HepG2 (cell line): Measurements from ENCODE around the gene FUT3. TPM values are rescaled to one million over a fixed set of nuclear protein-coding genes. Genes with fewer than 3 reads are reported as not detected.

Experiments
- ATAC-seq: fragments of 200-7000 bp; cut with Tn5 transposase; 3 replicates; pipeline ENCODE4 v1.9.1; 2020; ENCODE audit warnings: mild to moderate bottlenecking, moderate library complexity
- BruUV-seq: library from RNA; stranded (reverse); fragments of 400-500 nt; replicated peaks from 2 replicates; lab custom pipeline; 2021; lab: Mats Ljungman, UMichigan
- CTCF ChIA-PET: fragments of 300-600 bp; formaldehyde crosslinking; extraction: SDS; loops from one replicate; lab custom pipeline; 2021; ENCODE audit warnings: low total read pairs, inconsistent platforms, low intra/inter-chr PET ratio; lab: Yijun Ruan, JAX
- POLR2A ChIA-PET: fragments of 350-600 bp; sonication (Branson Sonifier 250); formaldehyde crosslinking; loops from one replicate; lab custom pipeline; 2020; ENCODE audit warnings: antibody characterized with exemption, inconsistent platforms; lab: Yijun Ruan, JAX
- DNase-seq: peaks from one replicate; pipeline ENCODE4 v3.0.0-alpha.2; 2015; ENCODE audit warnings: low spot score
- FAIRE-seq: peaks from 3 replicates; lab custom pipeline; 2011; peaks lifted over from hg19 to GRCh38; lab: Jason Lieb, UNC
- H2AFZ ChIP-seq: one replicate; pipeline ENCODE4 v1.6.1; 2011; ENCODE audit warnings: low read length, inconsistent platforms
- H3K27ac ChIP-seq: fragments of 300-600 bp; 3 replicates; pipeline ENCODE4 v1.8.0; 2011; ENCODE audit warnings: mixed run types, mild to moderate bottlenecking, mixed read lengths, low read length, inconsistent platforms; ENCODE audit not compliant: insufficient read depth; ENCODE audit errors: extremely low read length
- H3K27me3 ChIP-seq, 2 experiments: fragments of 200-600 bp in 1 of 2; 2 replicates in 1 of 2; 3 replicates in 1 of 2; pipeline versions ENCODE4 v1.6.0 to v1.8.0; 2011; ENCODE audit warnings: low read length in 2 of 2, mild to moderate bottlenecking in 2 of 2, moderate library complexity in 2 of 2, inconsistent platforms in 1 of 2; ENCODE audit not compliant: insufficient read depth in 2 of 2, control insufficient read depth in 1 of 2
- H3K36me3 ChIP-seq, 2 experiments: fragments of 200-600 bp in 1 of 2; replicated peaks in 1 of 2; 2 replicates in 1 of 2; 3 replicates in 1 of 2; pipeline versions ENCODE4 v1.5.1 to v1.8.0; 2011; ENCODE audit warnings: low read length in 2 of 2, inconsistent platforms in 1 of 2; ENCODE audit not compliant: insufficient read depth in 2 of 2, control insufficient read depth in 1 of 2
- H3K4me1 ChIP-seq: 2 replicates; pipeline ENCODE4 v1.5.1; 2012; ENCODE audit warnings: low read length, inconsistent platforms; ENCODE audit not compliant: insufficient read depth
- H3K4me2 ChIP-seq: 2 replicates; pipeline ENCODE4 v1.6.0; 2011; ENCODE audit warnings: low read depth, low read length, inconsistent platforms
- H3K4me3 ChIP-seq, 3 experiments: fragments of 200-600 bp in 1 of 3; sonication (generic), shearing (Covaris generic) in 1 of 3; replicated peaks in 1 of 3; 2 replicates each; pipeline ENCODE4 v1.5.1; 2011 to 2016; ENCODE audit warnings: low read length in 3 of 3, inconsistent platforms in 2 of 3, low read depth in 2 of 3, mild to moderate bottlenecking in 2 of 3, control low read depth in 1 of 3, mixed read lengths in 1 of 3; ENCODE audit not compliant: insufficient read depth in 1 of 3
- H3K79me2 ChIP-seq: one replicate; pipeline ENCODE4 v1.6.1; 2011; ENCODE audit warnings: low read length, inconsistent platforms; ENCODE audit not compliant: insufficient read depth
- H3K9ac ChIP-seq: 2 replicates; pipeline ENCODE4 v1.6.0; 2011; ENCODE audit warnings: mild to moderate bottlenecking, low read depth, low read length, inconsistent platforms; ENCODE audit not compliant: insufficient read depth
- H3K9me3 ChIP-seq: 2 replicates; pipeline ENCODE4 v1.5.1; 2012; ENCODE audit warnings: mild to moderate bottlenecking, low read length
- H4K20me1 ChIP-seq: 2 replicates; pipeline ENCODE4 v1.6.0; 2011; ENCODE audit warnings: inconsistent platforms, mild to moderate bottlenecking, low read length, moderate library complexity; ENCODE audit not compliant: insufficient read depth
- AGO1 ChIP-seq: fragments of 200-400 bp; formaldehyde crosslinking; IDR thresholded peaks from 2 replicates; pipeline ENCODE4 v1.6.1; 2017; ENCODE audit warnings: mild to moderate bottlenecking, low read depth, low read length, moderate library complexity; ENCODE audit not compliant: poor library complexity, severe bottlenecking
- AGO2 ChIP-seq: fragments of 200-400 bp; formaldehyde crosslinking; optimal IDR thresholded peaks from 2 replicates; pipeline ENCODE3; 2017; ENCODE audit warnings: mild to moderate bottlenecking, low read depth, low read length, moderate library complexity
- NFKBIZ ChIP-seq: IDR thresholded peaks from 2 replicates; pipeline ENCODE4 v1.6.1; 2018; ENCODE audit warnings: missing genetic modification reagents, missing compliant biosample characterization
- RBFOX2 ChIP-seq: fragments of 200-400 bp; formaldehyde crosslinking; IDR thresholded peaks from 2 replicates; pipeline ENCODE4 v1.6.1; 2017; ENCODE audit warnings: low read depth, mild to moderate bottlenecking, low read length
- TBX3 ChIP-seq: fragments of 450-650 bp; IDR thresholded peaks from 2 replicates; pipeline ENCODE4 v1.6.1; 2017; ENCODE audit warnings: antibody characterized with exemption, mild to moderate bottlenecking, inconsistent platforms, borderline replicate concordance
- ZNF510 ChIP-seq: sonication (generic); formaldehyde crosslinking; IDR thresholded peaks from 2 replicates; pipeline ENCODE4 v1.4.0; 2020; ENCODE audit warnings: low read depth, mild to moderate bottlenecking, missing genetic modification reagents
- WGBS: methylation state at CpG from one replicate; pipeline ENCODE4 v1.1.6; 2017; ENCODE audit warnings: low lambda C conversion rate; 5-methylcytosine and 5-hydroxymethylcytosine counted together
- in situ Hi-C: cut with HindIII; loops from 2 replicates; pipeline ENCODE4 v1.10.0; 2017; ENCODE audit warnings: low pct_unique_long_range_greater_than_20kb; ENCODE audit not compliant: extremely low pct_ligation_motif_present
- intact Hi-C: fragments of 100-400 bp; cut with micrococcal nuclease; formaldehyde crosslinking; loops from one replicate; pipeline ENCODE4 v1.10.0; 2022; ENCODE audit not compliant: unreplicated experiment
- polyA plus RNA-seq, 8 experiments: library from polyadenylated mRNA; depleted of rRNA in 3 of 8; stranded (reverse) in 7 of 8; unstranded in 1 of 8; fragments of >200 nt; fragmentation: Illumina TruSeq in 4 of 8; extraction: Trizol in 4 of 8; gene quantifications; 2 replicates each; pipeline versions ENCODE4 v1.2.1 to v1.2.3, GENCODE V29; 2011 to 2016; ENCODE audit warnings: low read depth in 4 of 8, missing spikeins in 1 of 8, mixed read lengths in 1 of 8; ENCODE audit not compliant: insufficient read depth in 1 of 8
- total RNA-seq, 5 experiments: library from RNA; depleted of rRNA; stranded (reverse); fragments of >200 nt; fragmentation: Illumina TruSeq; extraction: Trizol; gene quantifications; 2 replicates each; pipeline ENCODE4 v1.2.3, GENCODE V29; 2016; ENCODE audit warnings: low read depth in 1 of 5
- TF ChIP-seq, protein P1 (sequence below): sonication (generic); formaldehyde crosslinking; IDR thresholded peaks from 2 replicates; pipeline ENCODE4 v1.4.0; 2020; ENCODE audit warnings: mild to moderate bottlenecking, missing genetic modification reagents

The FUT3 gene
- total and polyA plus RNA-seq, 2 of the 13 experiments (the other 11 are each of a cell fraction or from before 2014, with no cell fraction given) = 0.53 to 1.1 TPM

- FAIRE-seq (no peak), DNase-seq (no peak), ATAC-seq (no peak)
- Histone ChIP-seq H3K4me1 (peaks cover 61% of the 10 kb centered on the region), H3K9me3 (no peaks in the 10 kb centered on the region), H3K27me3 (no peaks in the 10 kb centered on the region; a peak in 1 of 5 replicates), H3K79me2 (peaks cover 12% of the 10 kb centered on the region), H3K4me3 (no peak overlapping the region), H3K4me2 (no peak overlapping the region), H3K9ac (no peak overlapping the region), H3K27ac (no peak overlapping the region), H4K20me1 (peaks cover 2% of the 10 kb centered on the region; the same call in 1 of the 2 replicates), H2AFZ (no peak overlapping the region), H3K36me3 (no peaks in the 10 kb centered on the region)
- BruUV-seq = no TSS peak
- intact Hi-C loops = loop anchor here (5.0 kb wide), 1 partner anchor 47 kb away; the partner anchor contains the start of gene FUT5
- ChIA-PET CTCF (no interaction called here), POLR2A (no interaction called here)
- TF ChIP-seq TBX3 (no peak), AGO2 (peak; percentile 56), NFKBIZ (no peak), RBFOX2 (0 out of 2 replicates have a peak, but pooled peaks have one; percentile 41), AGO1 (peak; percentile 54), ZNF510 (CRISPR knock-in tag) (no peak)
- TF ChIP-seq, protein P1, sequence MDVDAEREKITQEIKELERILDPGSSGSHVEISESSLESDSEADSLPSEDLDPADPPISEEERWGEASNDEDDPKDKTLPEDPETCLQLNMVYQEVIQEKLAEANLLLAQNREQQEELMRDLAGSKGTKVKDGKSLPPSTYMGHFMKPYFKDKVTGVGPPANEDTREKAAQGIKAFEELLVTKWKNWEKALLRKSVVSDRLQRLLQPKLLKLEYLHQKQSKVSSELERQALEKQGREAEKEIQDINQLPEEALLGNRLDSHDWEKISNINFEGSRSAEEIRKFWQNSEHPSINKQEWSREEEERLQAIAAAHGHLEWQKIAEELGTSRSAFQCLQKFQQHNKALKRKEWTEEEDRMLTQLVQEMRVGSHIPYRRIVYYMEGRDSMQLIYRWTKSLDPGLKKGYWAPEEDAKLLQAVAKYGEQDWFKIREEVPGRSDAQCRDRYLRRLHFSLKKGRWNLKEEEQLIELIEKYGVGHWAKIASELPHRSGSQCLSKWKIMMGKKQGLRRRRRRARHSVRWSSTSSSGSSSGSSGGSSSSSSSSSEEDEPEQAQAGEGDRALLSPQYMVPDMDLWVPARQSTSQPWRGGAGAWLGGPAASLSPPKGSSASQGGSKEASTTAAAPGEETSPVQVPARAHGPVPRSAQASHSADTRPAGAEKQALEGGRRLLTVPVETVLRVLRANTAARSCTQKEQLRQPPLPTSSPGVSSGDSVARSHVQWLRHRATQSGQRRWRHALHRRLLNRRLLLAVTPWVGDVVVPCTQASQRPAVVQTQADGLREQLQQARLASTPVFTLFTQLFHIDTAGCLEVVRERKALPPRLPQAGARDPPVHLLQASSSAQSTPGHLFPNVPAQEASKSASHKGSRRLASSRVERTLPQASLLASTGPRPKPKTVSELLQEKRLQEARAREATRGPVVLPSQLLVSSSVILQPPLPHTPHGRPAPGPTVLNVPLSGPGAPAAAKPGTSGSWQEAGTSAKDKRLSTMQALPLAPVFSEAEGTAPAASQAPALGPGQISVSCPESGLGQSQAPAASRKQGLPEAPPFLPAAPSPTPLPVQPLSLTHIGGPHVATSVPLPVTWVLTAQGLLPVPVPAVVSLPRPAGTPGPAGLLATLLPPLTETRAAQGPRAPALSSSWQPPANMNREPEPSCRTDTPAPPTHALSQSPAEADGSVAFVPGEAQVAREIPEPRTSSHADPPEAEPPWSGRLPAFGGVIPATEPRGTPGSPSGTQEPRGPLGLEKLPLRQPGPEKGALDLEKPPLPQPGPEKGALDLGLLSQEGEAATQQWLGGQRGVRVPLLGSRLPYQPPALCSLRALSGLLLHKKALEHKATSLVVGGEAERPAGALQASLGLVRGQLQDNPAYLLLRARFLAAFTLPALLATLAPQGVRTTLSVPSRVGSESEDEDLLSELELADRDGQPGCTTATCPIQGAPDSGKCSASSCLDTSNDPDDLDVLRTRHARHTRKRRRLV (CRISPR knock-in tag) = no peak
- in situ Hi-C loops = no loop called here
- WGBS = 98% methylated on average over 17 of the region's 21 CpGs
Measured at GRCh38 chr19:5825178-5825577, 26.1 kb downstream of the FUT3 start.
